DND-41 (cell line): ENCODE data around the gene RCAN1.

Experiments
- ATAC-seq: fragments of 200-7000 bp; cut with Tn5 transposase; 3 replicates; pipeline ENCODE4 v1.9.1; 2021; ENCODE audit warnings: low read depth; ENCODE audit not compliant: insufficient read depth
- DNase-seq: peaks from one replicate; pipeline ENCODE4 v3.0.0-alpha.2; 2020
- H2AFZ ChIP-seq: 2 replicates; pipeline ENCODE4 v1.6.0; 2012; ENCODE audit warnings: low read depth, low read length
- H3K27ac ChIP-seq: 2 replicates; pipeline ENCODE4 v1.5.1; 2012; ENCODE audit warnings: low read length, inconsistent platforms
- H3K27me3 ChIP-seq: fragments of 200-600 bp; sonication (generic); 2 replicates; pipeline ENCODE4 v1.6.0; 2012; ENCODE audit warnings: low read length, mild to moderate bottlenecking, inconsistent platforms; ENCODE audit not compliant: insufficient read depth, poor library complexity
- H3K36me3 ChIP-seq: 2 replicates; pipeline ENCODE4 v1.5.1; 2012; ENCODE audit warnings: low read length, inconsistent platforms; ENCODE audit not compliant: insufficient read depth
- H3K4me1 ChIP-seq: 2 replicates; pipeline ENCODE4 v1.5.1; 2012; ENCODE audit warnings: mild to moderate bottlenecking, low read length; ENCODE audit not compliant: insufficient read depth
- H3K4me2 ChIP-seq: 2 replicates; pipeline ENCODE4 v1.6.0; 2012; ENCODE audit warnings: mild to moderate bottlenecking, moderate library complexity, low read length, inconsistent platforms; ENCODE audit not compliant: insufficient read depth
- H3K4me3 ChIP-seq, 2 experiments: fragments of 200-600 bp in 1 of 2; shearing (Covaris generic) in 1 of 2; 2 replicates each; pipeline ENCODE4 v1.5.1; 2012 to 2016; ENCODE audit warnings: inconsistent platforms in 2 of 2, low read length in 2 of 2, mild to moderate bottlenecking in 2 of 2, low read depth in 1 of 2, moderate library complexity in 1 of 2
- H3K79me2 ChIP-seq: 2 replicates; pipeline ENCODE4 v1.6.0; 2012; ENCODE audit warnings: low read length, inconsistent platforms; ENCODE audit not compliant: insufficient read depth
- H3K9ac ChIP-seq: 2 replicates; pipeline ENCODE4 v1.6.0; 2012; ENCODE audit warnings: low read depth, mild to moderate bottlenecking, inconsistent platforms, low read length, moderate library complexity
- H3K9me3 ChIP-seq: 2 replicates; pipeline ENCODE4 v1.5.1; 2012; ENCODE audit warnings: low read length, moderate library complexity, mild to moderate bottlenecking, inconsistent platforms; ENCODE audit not compliant: insufficient read depth, severe bottlenecking
- H4K20me1 ChIP-seq: 2 replicates; pipeline ENCODE4 v1.6.0; 2012; ENCODE audit warnings: low read length; ENCODE audit not compliant: insufficient read depth
- EZH2 ChIP-seq: IDR thresholded peaks from 3 replicates; pipeline ENCODE4 v1.6.1; 2012; ENCODE audit warnings: borderline replicate concordance, low read depth, mild to moderate bottlenecking, moderate library complexity, low read length, inconsistent platforms; ENCODE audit not compliant: severe bottlenecking
- TF ChIP-seq, protein P1 (sequence below): IDR thresholded peaks from 2 replicates; pipeline ENCODE4 v1.5.1; 2012; ENCODE audit warnings: borderline replicate concordance, low read length, moderate library complexity, mild to moderate bottlenecking; ENCODE audit not compliant: poor library complexity, severe bottlenecking; ENCODE audit errors: extremely low read depth

RCAN1 gene

DNA sequence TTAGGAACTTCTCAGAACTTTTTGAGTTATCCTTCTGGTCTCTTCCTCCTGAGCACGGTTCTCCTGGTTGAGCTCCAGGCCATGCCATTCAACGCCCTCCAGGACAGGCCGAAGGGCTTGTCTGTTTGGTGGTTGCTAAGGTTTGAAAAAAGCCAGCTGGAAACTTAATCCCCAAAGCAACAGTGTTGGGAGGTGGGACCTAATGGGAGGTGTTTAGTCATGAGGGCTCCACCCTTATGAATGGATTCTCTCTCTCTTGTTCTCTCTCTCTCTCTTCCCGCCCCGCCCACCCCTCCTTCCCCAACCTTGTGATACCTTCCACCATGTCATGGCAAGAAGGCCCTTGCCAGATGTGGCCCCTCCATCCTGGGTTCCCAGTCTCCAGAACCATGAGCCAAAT lies 103.7 kb downstream of the RCAN1 start:
- Histone ChIP-seq H3K4me2 (no peak overlapping the region), H4K20me1 (no peaks in the 10 kb centered on the region), H3K79me2 (no peaks in the 10 kb centered on the region), H3K36me3 (peaks cover 15% of the 10 kb centered on the region; the same call in 1 of the 2 replicates), H3K9me3 (no peaks in the 10 kb centered on the region), H3K27ac (no peak overlapping the region), H3K27me3 (no peaks in the 10 kb centered on the region), H2AFZ (no peak overlapping the region), H3K9ac (no peak overlapping the region), H3K4me1 (no peaks in the 10 kb centered on the region), H3K4me3 (no peak overlapping the region)
- no peak for ATAC-seq
- TF ChIP-seq EZH2, result no peak
- TF ChIP-seq, protein P1, sequence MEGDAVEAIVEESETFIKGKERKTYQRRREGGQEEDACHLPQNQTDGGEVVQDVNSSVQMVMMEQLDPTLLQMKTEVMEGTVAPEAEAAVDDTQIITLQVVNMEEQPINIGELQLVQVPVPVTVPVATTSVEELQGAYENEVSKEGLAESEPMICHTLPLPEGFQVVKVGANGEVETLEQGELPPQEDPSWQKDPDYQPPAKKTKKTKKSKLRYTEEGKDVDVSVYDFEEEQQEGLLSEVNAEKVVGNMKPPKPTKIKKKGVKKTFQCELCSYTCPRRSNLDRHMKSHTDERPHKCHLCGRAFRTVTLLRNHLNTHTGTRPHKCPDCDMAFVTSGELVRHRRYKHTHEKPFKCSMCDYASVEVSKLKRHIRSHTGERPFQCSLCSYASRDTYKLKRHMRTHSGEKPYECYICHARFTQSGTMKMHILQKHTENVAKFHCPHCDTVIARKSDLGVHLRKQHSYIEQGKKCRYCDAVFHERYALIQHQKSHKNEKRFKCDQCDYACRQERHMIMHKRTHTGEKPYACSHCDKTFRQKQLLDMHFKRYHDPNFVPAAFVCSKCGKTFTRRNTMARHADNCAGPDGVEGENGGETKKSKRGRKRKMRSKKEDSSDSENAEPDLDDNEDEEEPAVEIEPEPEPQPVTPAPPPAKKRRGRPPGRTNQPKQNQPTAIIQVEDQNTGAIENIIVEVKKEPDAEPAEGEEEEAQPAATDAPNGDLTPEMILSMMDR, result no peak
- DNase-seq, result no peak

DNA sequence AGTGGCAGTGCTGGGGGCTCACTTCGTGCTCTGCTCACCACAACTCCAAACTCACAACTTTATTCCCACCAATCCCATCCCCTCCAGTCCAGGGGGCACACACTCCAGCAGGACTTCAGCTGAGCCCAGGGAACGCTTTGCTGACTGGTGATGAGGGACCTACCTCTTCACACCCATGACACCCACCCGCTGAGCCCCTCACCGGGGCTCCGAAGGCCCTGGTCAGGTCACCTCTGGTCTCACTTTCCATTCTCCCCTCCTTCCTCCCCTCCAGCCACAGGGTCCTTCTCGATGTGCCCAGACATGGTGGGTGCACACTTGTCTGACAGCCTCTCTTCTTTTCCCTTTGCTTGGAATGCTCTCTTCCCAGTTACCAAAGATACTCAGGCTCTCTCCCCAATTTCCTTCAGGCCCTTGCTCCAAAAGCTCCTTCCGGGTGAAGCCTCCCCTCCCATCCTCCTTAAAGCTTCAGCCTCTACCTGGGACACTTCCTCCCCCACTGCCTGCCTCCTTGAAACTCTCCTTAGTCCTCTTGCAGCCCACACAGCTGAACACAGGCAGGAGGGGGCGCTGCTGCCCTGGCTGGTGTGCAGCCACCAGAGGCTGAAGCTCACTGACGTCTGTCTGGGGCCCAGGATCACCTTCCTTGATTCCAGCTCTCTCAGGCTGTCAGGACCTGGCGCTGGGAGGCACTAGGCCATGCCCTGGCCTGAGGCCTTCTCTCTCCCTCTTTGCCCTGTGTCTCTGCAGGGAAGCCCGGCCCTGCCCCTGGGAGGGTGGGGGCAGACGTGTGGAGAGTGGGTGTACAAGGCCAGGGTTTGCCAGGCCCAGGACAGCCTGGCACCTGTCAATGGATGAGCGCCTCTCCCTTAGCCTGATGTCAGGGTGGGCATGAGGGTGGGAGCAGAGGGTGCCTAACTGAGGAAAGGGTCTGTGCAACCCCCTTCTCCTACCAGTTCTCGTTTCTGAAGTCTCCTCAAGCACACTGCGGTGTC lies 104.5 kb downstream of the RCAN1 start:
- Histone ChIP-seq H3K4me3 (no peak overlapping the region), H3K9ac (no peak overlapping the region), H3K4me1 (no peaks in the 10 kb centered on the region), H3K27ac (no peak overlapping the region), H3K79me2 (no peaks in the 10 kb centered on the region), H4K20me1 (no peaks in the 10 kb centered on the region), H3K27me3 (no peaks in the 10 kb centered on the region), H3K9me3 (no peaks in the 10 kb centered on the region), H3K36me3 (peaks cover 9% of the 10 kb centered on the region; the same call in 1 of the 2 replicates), H2AFZ (no peak overlapping the region), H3K4me2 (no peak overlapping the region)
- no peak for TF ChIP-seq EZH2
- TF ChIP-seq, protein P1, result peak; percentile 72
- DNase-seq (peak; percentile 58), ATAC-seq (peak; percentile 82)

DNA sequence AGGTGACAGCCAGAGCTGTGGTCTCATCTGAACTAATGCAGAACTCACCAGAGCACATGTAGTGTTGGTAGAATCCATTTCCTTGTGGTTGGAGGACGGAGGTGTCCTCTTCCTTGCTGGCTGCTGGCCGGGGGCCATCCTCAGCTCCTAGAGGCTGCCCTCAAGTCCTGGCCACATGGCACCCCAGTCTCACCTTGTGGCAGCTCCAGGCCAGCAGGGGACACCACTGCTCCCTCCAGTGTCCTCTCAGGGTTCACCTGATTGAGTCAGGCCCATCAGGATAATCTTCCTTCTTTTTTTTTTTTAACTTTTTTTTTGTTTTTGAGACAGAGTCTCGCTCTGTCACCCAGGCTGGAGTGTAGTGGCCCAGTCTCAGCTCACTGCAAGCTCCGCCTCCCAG lies 105.8 kb downstream of the RCAN1 start:
- H3K36me3 ChIP-seq, result 0 out of 2 replicates have a peak, but pooled peaks cover 3% of the 10 kb centered on the region
- no peaks in the 10 kb centered on the region for H4K20me1 ChIP-seq
- DNase-seq (no peak), ATAC-seq (no peak)
- no peaks in the 10 kb centered on the region for H3K9me3 ChIP-seq
- no peak overlapping the region for H3K4me2 ChIP-seq
- TF ChIP-seq, protein P1, result peak; percentile 32
- no peak for TF ChIP-seq EZH2
- no peaks in the 10 kb centered on the region for H3K79me2 ChIP-seq
- no peak overlapping the region for H3K9ac ChIP-seq
- H3K4me1 ChIP-seq, result no peaks in the 10 kb centered on the region
- no peaks in the 10 kb centered on the region for H3K27me3 ChIP-seq
- no peak overlapping the region for H3K4me3 ChIP-seq
- H2AFZ ChIP-seq, result no peak overlapping the region
- H3K27ac ChIP-seq, result no peak overlapping the region
